ENCODE measurements around the gene TENM4.

TENM4 gene

DNA sequence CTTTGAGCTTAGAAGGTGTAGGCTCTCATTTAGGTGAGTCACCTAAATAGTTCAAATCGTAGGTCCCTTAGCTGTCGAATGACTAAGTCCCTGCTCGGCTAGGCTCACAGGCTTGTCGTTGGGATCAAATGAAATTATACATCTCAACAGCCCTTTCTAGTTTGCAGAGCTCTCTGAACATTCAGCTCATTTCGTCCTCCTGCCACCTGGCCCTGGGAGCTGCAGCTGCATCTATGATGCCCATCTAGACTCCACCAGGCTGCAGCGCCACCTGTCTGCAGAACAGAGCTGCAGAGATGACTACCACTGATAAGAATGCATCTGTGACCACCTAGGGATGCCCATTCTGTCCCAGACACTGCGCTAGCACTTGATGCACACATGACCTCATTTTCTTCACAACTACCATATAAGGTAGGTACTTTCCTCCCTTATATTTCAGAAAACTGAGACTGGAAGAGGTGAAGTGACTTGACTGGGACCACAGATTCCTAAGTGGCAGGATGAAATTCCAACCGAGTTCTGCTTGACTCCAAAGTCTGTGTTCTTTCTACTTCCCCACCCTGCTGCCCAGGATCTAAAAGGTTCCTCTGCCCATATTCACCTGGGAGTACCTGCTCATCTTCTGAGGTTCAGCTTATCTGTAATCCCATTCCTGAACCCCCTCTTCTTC is 725.1 kb downstream of the TENM4 start:
- DNase-seq (ENCODE audit: low read depth, low spot score), result peak; percentile 56

DNA sequence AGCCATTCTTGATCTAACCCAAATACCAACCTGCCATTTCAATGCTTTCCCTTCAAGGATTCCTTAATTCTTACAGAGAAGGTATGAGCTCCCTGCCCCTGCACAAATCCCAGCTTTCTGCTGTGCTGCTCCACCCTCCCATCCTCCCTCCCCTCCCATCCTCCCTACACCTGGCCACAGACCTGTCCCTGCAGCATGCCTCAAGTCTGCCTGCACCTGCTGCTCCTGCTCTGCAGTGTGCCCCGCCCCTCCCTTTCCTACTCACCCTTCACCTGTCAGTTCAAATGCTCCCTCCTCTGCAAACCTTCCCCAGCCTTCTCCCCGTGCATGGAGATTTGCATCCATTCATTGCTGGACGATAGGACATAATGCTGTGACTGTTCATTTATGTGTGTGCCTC is 726.3 kb downstream of the TENM4 start:
- no peak for DNase-seq (ENCODE audit: low read depth, low spot score)

DNA sequence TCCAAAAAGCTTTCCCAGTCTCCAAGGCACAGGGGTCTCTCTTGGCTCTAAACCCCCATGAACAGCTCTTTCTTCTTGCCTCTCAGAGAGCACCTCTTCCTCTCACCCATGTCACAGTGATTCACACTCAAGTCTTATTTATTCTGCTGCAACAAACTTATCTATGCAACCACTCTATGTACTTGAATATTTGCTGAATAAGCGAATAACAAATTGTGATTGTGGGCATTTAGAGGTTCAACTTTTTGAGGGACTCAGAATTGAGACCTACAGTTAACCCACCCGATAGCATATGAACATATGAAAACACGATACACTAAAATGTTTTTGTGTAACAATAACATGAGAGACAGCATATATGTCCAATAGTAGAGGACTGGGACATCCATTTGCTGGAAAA is 729.1 kb downstream of the TENM4 start:
- DNase-seq (ENCODE audit: low read depth, low spot score), result no peak

DNA sequence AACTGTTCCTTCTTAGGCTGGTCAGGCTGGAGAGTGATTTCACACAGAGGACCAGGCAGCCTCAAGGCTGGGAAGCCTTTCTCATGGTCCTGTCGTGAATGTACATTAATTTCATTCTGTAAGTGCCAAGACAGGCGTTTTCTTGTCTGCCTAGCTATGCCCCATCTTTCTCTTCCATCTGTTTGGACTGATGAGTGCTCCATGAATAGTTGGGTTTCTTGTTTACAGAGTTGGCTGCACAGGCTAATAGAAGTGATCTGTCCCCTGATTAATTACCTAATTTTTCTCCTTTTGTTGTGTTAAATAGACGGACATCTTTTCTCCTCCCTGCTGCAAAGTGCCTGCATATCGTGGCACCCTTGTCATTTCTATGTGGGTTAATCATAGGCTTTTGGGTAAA is 730.4 kb downstream of the TENM4 start:
- no peak for DNase-seq (ENCODE audit: low read depth, low spot score)

DNA sequence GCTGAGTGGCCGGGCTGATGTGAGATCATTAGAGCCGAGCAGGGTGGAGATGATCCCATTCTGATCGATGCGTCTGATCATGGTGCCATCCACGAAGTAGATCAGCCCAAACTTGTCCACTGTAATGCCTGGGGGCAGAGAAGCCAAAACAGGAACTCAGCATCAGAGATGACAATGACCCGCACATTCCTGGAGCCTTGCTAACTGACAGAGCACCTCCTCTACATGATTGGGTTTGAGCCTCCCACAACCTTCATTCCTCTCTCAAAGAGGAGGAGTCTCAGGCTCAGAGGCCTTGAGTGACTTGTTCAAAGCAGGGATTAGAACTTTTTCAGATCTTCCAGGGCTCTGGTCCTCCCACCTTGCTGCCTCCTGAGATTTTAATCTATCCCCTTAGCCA is 732.4 kb downstream of the TENM4 start:
- DNase-seq (ENCODE audit: low read depth, low spot score), result no peak

DNA sequence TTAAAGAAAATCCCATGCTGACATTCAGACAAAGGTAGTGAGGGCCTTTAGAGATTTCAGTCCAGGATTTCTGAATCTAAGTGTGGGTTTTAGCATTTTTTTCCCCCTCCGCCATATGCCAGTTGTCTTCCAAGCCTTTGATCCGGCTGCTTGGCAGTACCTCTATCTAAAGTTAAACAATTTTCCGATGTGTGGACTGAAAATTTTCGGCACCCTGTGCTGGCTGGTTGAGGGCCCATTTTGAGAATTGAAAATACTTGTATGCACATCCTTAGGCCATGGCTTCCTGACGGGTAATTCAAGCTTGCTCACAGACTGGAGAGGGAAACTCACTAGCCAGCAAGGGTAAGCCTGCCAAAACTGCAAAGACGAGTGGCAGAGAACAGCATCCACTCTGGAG is 734.3 kb downstream of the TENM4 start:
- DNase-seq (ENCODE audit: low read depth, low spot score), result no peak

DNA sequence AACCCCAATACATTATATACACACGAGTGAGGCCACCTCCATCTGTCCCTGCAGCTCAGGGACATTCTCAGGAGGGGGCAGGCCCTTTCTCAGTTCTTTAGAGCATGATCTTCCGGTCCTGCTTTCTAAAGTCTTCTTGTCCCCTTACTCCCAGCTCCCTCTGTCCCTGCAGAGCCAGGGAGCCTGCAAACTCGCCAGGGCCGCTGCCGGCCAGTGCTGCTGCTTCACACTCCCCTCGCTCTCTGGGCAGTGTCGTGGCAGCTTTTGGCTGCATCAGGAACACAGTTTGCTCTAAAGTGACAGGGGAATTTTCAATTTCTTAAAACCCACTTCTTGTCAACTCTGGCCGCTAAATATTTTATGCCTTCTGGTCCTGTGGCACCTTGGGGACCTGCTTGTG is 736.0 kb downstream of the TENM4 start:
- DNase-seq (ENCODE audit: low read depth, low spot score), result no peak

DNA sequence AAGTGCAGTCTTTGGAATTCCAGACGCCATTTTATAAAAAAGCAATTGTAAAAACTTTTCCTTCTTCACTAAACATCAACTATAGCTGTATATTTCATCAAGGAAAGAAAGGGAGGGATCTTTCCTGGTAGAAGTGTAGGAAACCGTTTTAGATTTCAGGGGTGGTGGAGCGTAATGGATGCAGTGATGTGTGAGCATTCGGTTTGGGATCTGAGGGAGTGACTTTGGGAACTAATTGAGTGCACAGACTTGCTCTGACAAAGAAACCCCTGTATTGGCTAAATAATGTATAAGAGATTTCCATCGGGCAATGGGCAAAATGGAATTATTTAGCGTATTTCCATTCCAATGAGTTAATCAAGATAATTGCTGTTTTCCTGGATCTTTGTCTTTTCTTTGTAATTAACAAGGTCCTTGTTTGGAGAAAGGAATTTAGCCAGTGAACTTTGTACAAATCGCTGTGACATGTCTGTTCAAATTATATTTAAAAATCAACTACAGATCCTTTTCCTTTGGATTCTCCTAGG is 741.2 kb downstream of the TENM4 start:
- no peak for DNase-seq (ENCODE audit: low read depth, low spot score)

DNA sequence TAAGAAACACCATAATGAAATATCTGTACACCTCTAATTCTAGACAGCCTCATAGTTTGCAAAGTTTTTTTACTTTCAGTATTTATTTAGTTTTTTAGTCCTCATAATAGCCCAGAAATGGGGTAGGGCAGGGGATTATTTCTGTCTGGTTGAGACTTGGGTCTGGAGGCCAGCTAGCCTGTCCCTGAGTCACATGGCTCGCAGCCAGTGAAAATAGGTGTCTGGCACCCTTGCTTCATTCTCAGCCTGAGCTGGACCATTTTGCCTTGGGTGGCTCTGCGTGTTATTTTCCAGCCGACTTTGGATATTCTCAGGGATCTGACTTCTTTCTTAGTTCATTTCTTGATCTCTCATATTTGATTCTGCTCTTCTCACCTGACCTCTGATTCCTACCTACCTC is 742.2 kb downstream of the TENM4 start:
- no peak for DNase-seq (ENCODE audit: low read depth, low spot score)

DNA sequence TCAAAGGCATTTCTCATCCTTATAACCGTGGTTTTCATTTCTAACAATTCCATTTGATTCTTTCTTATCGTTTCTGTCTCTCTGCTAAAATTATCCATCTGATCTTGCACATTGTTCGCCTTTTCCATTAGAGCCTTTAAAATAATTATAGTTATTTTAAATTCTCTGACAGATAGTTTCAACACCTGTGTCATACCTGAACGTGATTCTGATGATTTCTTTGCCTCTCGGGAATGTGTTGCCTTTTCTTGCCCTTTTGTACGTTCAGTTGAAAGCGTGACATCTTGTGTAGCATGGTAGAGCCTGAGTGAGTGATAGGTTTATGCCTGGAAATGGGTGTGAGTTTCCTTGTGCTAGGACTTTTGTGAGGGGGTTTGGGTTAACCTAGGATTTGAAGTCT is 744.7 kb downstream of the TENM4 start:
- no peak for DNase-seq (ENCODE audit: low read depth, low spot score)

DNA sequence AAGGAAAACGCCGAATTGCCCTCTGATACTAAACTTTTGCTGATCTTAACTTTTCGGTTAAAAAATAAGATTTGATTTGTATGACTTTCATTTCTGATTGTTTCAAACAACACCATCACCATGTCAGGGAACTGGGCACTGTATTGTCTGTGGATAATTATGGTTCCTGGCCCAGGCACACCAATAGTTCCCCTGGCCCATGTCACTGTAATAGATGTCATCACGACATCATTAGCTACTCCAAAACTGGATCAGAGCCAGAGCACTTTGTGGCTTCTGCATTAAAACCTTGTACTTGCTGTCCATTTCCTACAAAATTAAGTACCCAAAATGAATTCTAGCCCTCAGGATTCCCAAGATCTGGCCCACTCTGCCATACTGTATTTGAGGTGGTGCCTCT is 746.7 kb downstream of the TENM4 start:
- DNase-seq (ENCODE audit: low read depth, low spot score), result no peak

DNA sequence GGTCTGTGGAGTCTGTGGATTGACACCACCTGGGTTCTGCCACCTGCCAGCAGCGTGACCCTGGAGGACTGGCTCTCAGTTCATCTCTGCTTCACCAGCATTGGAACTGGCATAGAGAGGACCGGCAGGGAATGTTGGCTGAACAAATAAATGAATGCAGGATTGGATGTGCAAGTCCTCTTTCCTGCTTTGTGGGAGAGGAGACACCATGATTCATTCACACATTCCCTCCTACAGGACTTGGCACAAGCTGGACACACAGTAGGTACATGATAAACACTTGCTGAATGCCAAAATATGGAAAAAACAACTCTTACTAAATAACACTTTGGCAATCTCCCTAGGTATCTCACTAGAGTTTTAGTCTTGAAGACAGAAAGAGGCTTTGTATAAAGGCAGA is 749.6 kb downstream of the TENM4 start:
- DNase-seq (ENCODE audit: low read depth, low spot score), result no peak

DNA sequence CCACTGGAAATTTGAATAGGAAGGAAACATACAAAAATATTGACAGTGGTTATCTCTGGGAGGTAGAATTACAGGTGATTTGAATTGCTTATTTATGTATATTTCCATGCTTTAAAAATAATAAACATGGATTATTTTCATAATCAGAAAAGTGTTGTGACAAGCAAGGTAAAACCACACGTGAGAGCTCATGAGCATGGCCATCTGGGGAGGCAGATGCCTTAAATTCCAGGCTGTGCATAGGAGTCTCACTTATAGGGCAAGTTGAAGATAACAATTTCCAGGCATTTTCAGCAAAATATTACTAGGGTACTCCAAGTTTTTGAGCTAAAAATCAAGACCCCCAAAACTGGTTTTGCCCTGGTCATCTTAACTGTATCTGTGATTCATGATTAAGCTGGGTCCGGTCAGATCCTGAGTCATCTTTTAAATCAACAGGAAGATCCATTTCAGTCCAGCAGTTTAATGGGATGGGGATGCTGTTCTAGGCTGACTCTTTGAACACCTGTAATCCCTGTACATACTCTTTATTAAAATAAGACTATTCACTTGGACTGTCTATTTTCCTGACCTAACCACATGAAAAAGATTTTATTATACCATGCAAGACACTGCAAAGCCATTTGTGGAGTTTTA is 750.4 kb downstream of the TENM4 start:
- no peak for DNase-seq (ENCODE audit: low read depth, low spot score)

DNA sequence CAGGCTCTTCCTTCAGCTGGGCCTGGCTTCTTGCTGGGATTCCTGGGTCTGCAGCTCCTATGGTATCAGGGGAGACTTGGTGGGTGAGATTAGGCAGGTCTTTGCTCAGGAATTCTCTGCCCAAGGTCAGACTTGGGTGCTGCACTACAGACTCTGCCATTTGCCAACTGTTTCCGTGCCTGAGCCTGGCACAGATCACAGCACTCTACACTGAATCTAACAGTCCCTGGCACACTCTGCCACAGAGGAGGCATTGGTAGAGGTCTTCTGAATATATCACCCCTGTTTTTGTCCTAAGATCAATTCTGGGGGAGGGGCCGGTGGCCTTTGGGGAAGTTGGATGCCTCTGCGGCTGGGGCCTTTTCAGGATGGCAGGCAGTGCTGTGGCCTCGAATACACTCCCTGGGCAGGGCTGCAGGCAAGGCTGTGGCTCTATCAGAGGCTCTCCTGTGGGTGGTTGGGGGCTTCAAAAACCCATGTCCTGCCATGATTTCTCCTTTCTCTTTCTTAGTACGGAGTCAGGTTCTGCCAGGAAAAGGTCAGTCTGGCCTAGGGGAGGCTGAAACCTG is 751.2 kb downstream of the TENM4 start:
- no peak for DNase-seq (ENCODE audit: low read depth, low spot score)

DNA sequence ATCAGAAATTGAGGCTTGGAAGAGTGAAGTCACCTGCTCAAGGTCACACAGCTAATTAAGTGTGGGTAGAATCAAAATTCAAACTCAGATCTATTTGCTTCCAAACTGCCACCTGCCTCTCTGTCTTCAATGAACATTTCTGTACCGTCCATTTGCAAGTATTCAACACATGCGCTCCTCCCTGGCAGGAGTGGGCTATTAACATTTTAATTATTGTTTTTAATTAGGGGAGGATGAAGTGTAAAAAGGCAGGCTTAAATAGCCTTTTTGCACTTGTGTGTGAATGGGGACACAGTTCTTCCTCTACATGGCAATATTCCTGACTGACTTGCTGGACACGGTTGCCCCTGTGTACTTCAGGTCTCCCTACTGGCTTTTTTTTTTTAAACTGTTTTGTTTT is 751.7 kb downstream of the TENM4 start:
- DNase-seq (ENCODE audit: low read depth, low spot score), result no peak

DNA sequence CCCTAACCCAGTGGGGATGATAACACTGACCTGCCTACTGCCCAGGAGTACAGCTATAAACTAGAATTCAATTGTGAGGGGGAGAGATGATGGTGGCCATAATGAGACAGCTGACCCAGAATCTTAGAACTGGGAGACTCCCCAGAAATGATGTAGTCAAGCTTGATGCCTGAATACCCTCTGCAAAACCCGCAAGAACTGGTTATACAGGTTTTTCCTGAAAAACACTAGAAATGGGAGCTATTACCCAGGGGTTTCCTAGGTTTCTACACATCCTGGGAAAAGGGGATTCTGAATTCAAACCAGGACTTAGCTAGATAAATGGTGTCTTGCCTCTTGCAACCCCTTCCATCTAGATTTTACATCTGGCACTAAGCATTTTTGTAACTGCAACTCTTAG is 752.4 kb downstream of the TENM4 start:
- DNase-seq (ENCODE audit: low read depth, low spot score), result peak; percentile 30

DNA sequence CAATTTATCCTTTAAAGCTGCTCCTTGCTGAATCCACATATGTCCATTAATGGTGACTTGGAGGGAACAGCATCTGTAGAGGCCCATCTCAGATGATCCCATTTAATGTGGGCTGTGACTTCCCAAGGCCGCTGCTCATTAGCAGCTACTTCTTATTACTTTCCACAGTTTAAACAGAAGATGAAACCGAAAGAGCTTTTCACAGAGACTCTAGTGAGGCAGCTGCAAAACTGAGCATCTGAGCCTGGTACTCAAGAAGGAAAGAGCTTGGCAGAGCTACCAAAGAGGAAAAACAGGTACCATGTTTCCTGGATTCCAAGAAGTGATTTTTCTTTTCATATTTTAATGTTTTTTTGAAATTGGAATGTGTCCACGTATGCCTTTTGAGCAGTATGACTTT is 755.7 kb downstream of the TENM4 start:
- no peak for DNase-seq (ENCODE audit: low read depth, low spot score)

DNA sequence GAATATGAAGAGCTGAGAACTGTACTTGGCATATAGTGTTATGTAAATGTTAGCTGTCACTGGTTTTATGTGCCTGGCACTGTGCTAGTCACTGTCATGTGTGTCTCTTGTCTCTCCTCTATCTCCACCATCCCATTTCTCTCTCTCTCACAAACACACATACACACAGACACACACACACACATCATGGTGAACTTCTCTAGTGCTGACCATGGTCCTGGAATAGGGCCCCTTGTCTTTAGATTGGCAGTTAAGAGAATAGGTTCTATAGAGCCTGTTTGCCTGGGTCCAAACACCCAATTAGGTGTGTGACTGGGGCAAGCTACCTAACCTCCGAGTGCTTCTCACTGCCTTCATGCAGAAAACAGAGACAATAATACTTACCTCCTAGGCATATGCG is 756.5 kb downstream of the TENM4 start:
- DNase-seq (ENCODE audit: low read depth, low spot score), result no peak

DNA sequence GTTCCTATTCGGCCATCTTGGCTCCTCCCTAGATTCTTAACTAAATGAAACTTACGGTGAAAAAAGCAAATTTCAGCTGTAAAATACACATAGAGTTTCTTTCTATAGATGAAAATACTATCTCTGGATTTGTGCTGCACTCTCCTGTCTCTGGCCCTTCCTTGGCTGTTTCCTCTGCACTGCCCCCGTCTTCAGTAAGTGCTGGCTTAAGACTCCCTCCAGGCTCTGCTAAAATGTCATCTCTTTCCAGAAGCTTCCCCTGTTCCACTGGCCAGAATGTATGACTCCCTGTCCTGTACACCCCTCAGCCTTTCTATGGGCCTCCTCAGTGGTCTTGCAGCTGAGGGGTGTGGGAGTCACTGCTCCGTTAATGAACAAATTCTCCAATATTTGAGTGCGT is 757.1 kb downstream of the TENM4 start:
- no peak for DNase-seq (ENCODE audit: low read depth, low spot score)

DNA sequence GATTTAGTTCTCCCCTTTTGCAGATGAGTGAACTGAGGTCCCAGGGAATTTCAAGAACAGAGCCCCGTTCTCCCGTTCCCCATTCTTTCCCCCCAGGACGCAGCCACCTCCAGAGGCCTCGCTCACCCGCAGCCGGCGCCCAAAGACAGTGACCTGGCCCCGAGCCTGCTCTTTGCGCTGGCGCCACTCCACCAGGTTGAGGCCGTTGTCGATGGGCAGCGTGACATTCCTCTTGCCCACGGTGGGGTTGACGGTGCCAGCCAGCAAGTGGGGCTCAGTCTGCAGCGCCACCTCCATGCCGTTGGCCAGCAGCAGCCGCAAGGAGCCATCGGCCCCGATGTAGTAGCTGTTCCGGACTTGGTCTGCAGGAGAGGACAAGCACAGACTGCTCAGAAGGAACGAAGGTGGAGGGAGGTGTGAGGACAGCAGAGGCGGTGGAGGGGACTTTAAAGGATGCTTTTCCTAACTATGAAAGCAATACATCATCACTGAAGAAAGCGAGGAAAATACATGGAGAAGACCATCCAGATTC is 764.7 kb downstream of the TENM4 start:
- no peak for DNase-seq (ENCODE audit: low read depth, low spot score)

DNA sequence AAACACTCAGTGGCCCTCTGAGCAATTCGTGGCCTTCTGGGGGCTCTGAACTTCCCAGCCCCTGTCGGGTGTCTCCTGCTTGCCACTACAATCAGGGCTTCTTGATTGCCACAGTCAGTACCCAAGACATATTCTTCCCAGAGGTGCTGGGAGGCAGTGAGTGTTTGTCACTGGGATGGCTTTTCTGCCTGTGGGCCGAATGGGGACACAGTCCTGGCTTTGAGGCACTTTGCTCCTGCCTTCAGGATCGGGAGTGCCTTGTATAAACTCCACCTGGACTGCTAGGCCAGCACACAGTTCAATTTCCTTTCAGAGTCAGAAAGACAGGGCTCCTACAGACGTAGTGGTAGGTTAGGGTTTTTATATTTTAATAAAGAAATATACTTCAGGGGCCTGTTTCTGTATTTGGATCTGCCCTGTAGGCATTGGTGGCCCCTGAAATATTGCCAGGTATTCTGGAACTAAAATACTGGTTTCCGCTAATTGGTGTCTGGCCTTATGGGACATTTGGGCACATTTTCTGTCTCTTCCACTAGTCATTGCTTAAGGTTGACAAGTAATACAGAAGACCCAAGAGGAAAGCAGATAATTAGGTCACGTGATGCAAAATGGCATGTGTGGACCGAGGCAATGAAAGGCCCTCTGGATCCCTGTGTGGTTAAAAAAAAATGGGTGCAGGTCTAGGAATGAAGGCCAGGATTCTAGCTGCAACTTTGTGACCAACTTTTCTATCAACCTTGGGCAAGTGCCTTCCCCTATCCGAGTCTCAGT is 767.8 kb downstream of the TENM4 start:
- no peak for DNase-seq (ENCODE audit: low read depth, low spot score)

DNA sequence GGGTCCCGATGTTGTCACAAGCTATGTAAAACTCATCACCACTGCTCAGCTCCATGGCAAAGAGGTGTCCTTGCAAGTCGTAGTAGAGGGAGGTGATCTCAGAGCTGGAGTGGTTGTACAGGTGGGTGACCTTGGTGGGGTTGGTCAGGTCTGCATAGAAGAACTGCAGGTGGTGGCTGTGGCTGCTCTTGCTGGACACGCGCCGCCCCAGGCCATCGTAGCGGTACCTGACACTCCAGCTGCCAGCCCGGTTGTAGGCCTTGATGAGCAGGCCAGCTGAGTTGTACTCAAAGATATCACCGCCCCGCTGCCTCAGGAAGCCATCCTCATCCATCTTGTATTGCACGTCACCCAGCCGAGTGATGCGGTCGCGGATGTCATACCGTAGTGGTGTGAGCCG is 771.6 kb downstream of the TENM4 start:
- no peak for DNase-seq (ENCODE audit: low read depth, low spot score)

Measured in iPS DF 19.7 (cell line).